Uterus (tissue), 4 donors: ENCODE data around the gene THSD4. TPM values are rescaled to one million over a fixed set of nuclear protein-coding genes. Genes with fewer than 3 reads are reported as not detected.

ENCODE experiments used
- DNase-seq, 2 donors: peaks; one replicate each; pipeline ENCODE4 v3.0.0-alpha.2; 2019 to 2020
- H3K27ac ChIP-seq, 2 donors: fragments of 200-600 bp; sonication (generic); 1 replicate in 1 of 2; 2 replicates in 1 of 2; pipeline ENCODE4 v1.5.1; 2016 to 2018
- H3K27me3 ChIP-seq, 2 donors: fragments of 200-600 bp; sonication (generic); one replicate each; pipeline ENCODE4 v1.5.1; 2018 to 2019; ENCODE audit warnings: control low read depth in 1 of 2
- H3K36me3 ChIP-seq, 2 donors: fragments of 200-600 bp; sonication (generic); one replicate each; pipeline ENCODE4 v1.5.1; 2019; ENCODE audit warnings: control low read depth in 1 of 2
- H3K4me1 ChIP-seq, 2 donors: fragments of 200-600 bp; sonication (generic); one replicate each; pipeline ENCODE4 v1.5.1; 2018 to 2019; ENCODE audit warnings: control low read depth in 1 of 2
- H3K4me3 ChIP-seq, 2 donors: fragments of 200-600 bp; sonication (generic); 1 replicate in 1 of 2; 2 replicates in 1 of 2; pipeline ENCODE4 v1.5.1; 2018 to 2019; ENCODE audit warnings: mild to moderate bottlenecking in 1 of 2
- H3K9me3 ChIP-seq, 2 donors: fragments of 200-600 bp; sonication (generic); one replicate each; pipeline ENCODE4 v1.5.1; 2019; ENCODE audit warnings: control low read depth in 1 of 2
- CTCF ChIP-seq, 4 experiments: fragments of 200-600 bp in 2 of 4; fragments of 450-650 bp in 2 of 4; sonication (generic) in 2 of 4; IDR thresholded peaks; one replicate each; pipeline ENCODE4 v1.5.1; 2016 to 2019; ENCODE audit warnings: antibody characterized with exemption in 4 of 4, mild to moderate bottlenecking in 2 of 4, moderate library complexity in 1 of 4
- POLR2A ChIP-seq, 2 donors: fragments of 450-650 bp; IDR thresholded peaks; one replicate each; pipeline ENCODE4 v1.6.1; 2016; ENCODE audit warnings: antibody characterized with exemption in 2 of 2, mild to moderate bottlenecking in 1 of 2, moderate library complexity in 1 of 2
- intact Hi-C: fragments of 100-400 bp; cut with DNase I; formaldehyde crosslinking; loops from one replicate; pipeline ENCODE4 v1.15.1; 2023; ENCODE audit warnings: low total_unique reads
- total RNA-seq, 4 donors: library from RNA; depleted of rRNA in 3 of 4; stranded (reverse); fragments of >200 nt in 3 of 4; gene quantifications; one replicate each; pipeline versions ENCODE4 v1.1.0 to v1.2.4, GENCODE V29; 2014 to 2023
- donor health status: DM: yes; HTN: yes; CAD: no.

The THSD4 gene
- total RNA-seq, 4 donors from 2014 or later: 7.1 to 144 (median 35.4) TPM

- H3K27ac ChIP-seq: no peak overlapping the region
- H3K9me3 ChIP-seq: no peaks in the 10 kb centered on the region
- intact Hi-C loops: no loop called here
- no peaks in the 10 kb centered on the region for H3K36me3 ChIP-seq
- no peaks in the 10 kb centered on the region for H3K4me1 ChIP-seq
- DNase-seq: no peak
- no peak for TF ChIP-seq CTCF (IDR thresholded peaks at IDR 0.05)
- no peak for TF ChIP-seq POLR2A (IDR thresholded peaks at IDR 0.05)
- no peak overlapping the region for H3K4me3 ChIP-seq
- no peaks in the 10 kb centered on the region for H3K27me3 ChIP-seq
Measured at GRCh38 chr15:71496336-71496955, 381.2 kb downstream of the THSD4 start.

GRCh38 chr15:71501344-71502076 is 386.2 kb downstream of the THSD4 start:
- no peak overlapping the region for H3K4me3 ChIP-seq
- H3K4me1 ChIP-seq: no peaks in the 10 kb centered on the region
- H3K36me3 ChIP-seq: no peaks in the 10 kb centered on the region
- no peaks in the 10 kb centered on the region for H3K9me3 ChIP-seq
- no peak for TF ChIP-seq POLR2A (IDR thresholded peaks at IDR 0.05)
- no peak for TF ChIP-seq CTCF (IDR thresholded peaks at IDR 0.05)
- DNase-seq: no peak
- intact Hi-C loops: no loop called here
- H3K27me3 ChIP-seq: no peaks in the 10 kb centered on the region
- H3K27ac ChIP-seq: no peak overlapping the region

- H3K27ac ChIP-seq: no peak overlapping the region
Measured at GRCh38 chr15:71502077-71502432, 386.8 kb downstream of the THSD4 start.

GRCh38 chr15:71505962-71506361 is 390.7 kb downstream of the THSD4 start:
- no peaks in the 10 kb centered on the region for H3K27me3 ChIP-seq
- intact Hi-C loops: no loop called here
- DNase-seq: no peak
- no peaks in the 10 kb centered on the region for H3K4me1 ChIP-seq
- TF ChIP-seq CTCF (IDR thresholded peaks at IDR 0.05): no peak
- TF ChIP-seq POLR2A (IDR thresholded peaks at IDR 0.05): no peak
- H3K4me3 ChIP-seq: no peak overlapping the region
- no peak overlapping the region for H3K27ac ChIP-seq
- H3K9me3 ChIP-seq: no peaks in the 10 kb centered on the region
- H3K36me3 ChIP-seq: no peaks in the 10 kb centered on the region

More at GRCh38 chr15:71502077-71502432, 386.8 kb downstream of the THSD4 start:
- H3K4me3 ChIP-seq: no peak overlapping the region
- no peaks in the 10 kb centered on the region for H3K27me3 ChIP-seq
- no peaks in the 10 kb centered on the region for H3K9me3 ChIP-seq
- no peak for DNase-seq
- H3K36me3 ChIP-seq: no peaks in the 10 kb centered on the region
- intact Hi-C loops: no loop called here
- no peaks in the 10 kb centered on the region for H3K4me1 ChIP-seq
- TF ChIP-seq CTCF (IDR thresholded peaks at IDR 0.05) (no peak), POLR2A (IDR thresholded peaks at IDR 0.05) (no peak)

GRCh38 chr15:71506946-71507345 is 391.7 kb downstream of the THSD4 start:
- no peaks in the 10 kb centered on the region for H3K27me3 ChIP-seq
- H3K27ac ChIP-seq: no peak overlapping the region
- no peaks in the 10 kb centered on the region for H3K36me3 ChIP-seq
- H3K4me3 ChIP-seq: no peak overlapping the region
- DNase-seq: no peak
- H3K4me1 ChIP-seq: no peaks in the 10 kb centered on the region
- TF ChIP-seq POLR2A (IDR thresholded peaks at IDR 0.05): no peak
- no peak for TF ChIP-seq CTCF (IDR thresholded peaks at IDR 0.05)
- H3K9me3 ChIP-seq: no peaks in the 10 kb centered on the region
- intact Hi-C loops: no loop called here
